Neuronal stem cell (in vitro differentiated cells): ENCODE measurements around the gene KRTAP1-5.

Experiments
- DNase-seq: peaks from one replicate; pipeline ENCODE4 v3.0.0-alpha.2; 2013; ENCODE audit warnings: low spot score
- H2AFZ ChIP-seq: one replicate; pipeline ENCODE4 v1.6.1; 2013; ENCODE audit warnings: mild to moderate bottlenecking, low read length, inconsistent platforms
- H2AK5ac ChIP-seq: 2 replicates; pipeline ENCODE4 v1.6.1; 2013; ENCODE audit warnings: low read depth, mild to moderate bottlenecking, inconsistent platforms, low read length, moderate library complexity, mixed read lengths
- H2BK120ac ChIP-seq: 2 replicates; pipeline ENCODE4 v1.6.1; 2013; ENCODE audit warnings: low read depth, mild to moderate bottlenecking, inconsistent platforms, low read length, moderate library complexity, mixed read lengths
- H2BK12ac ChIP-seq: one replicate; pipeline ENCODE4 v1.6.1; 2013; ENCODE audit warnings: low read length, inconsistent platforms
- H2BK15ac ChIP-seq: 2 replicates; pipeline ENCODE4 v1.6.1; 2013; ENCODE audit warnings: mild to moderate bottlenecking, low read length, inconsistent platforms, mixed read lengths
- H2BK5ac ChIP-seq: one replicate; pipeline ENCODE4 v1.6.1; 2013; ENCODE audit warnings: inconsistent platforms, mild to moderate bottlenecking, low read length, moderate library complexity
- H3K14ac ChIP-seq: one replicate; pipeline ENCODE4 v1.6.1; 2013; ENCODE audit warnings: low read length, inconsistent platforms
- H3K18ac ChIP-seq: 2 replicates; pipeline ENCODE4 v1.6.1; 2013; ENCODE audit warnings: low read length, inconsistent platforms
- H3K23ac ChIP-seq: 2 replicates; pipeline ENCODE4 v1.6.1; 2013; ENCODE audit warnings: low read depth, mild to moderate bottlenecking, mixed read lengths, low read length, inconsistent platforms; ENCODE audit not compliant: poor library complexity
- H3K27ac ChIP-seq: replicated peaks from 3 replicates; pipeline ENCODE4 v1.5.1; 2013; ENCODE audit warnings: low read length, inconsistent platforms
- H3K27me3 ChIP-seq, 3 experiments: 2 replicates each; pipeline ENCODE4 v1.6.1; 2013; ENCODE audit warnings: low read length in 3 of 3, mild to moderate bottlenecking in 2 of 3, inconsistent platforms in 1 of 3, low read depth in 1 of 3, mixed read lengths in 1 of 3, moderate library complexity in 1 of 3; ENCODE audit not compliant: control insufficient read depth in 3 of 3, insufficient read depth in 3 of 3
- H3K36me3 ChIP-seq, 2 donors: replicated peaks in 1 of 2; 2 replicates each; pipeline ENCODE4 v1.6.1; 2013; ENCODE audit warnings: low read length in 2 of 2; ENCODE audit not compliant: control insufficient read depth in 2 of 2, insufficient read depth in 2 of 2
- H3K4ac ChIP-seq: 2 replicates; pipeline ENCODE4 v1.6.1; 2013; ENCODE audit warnings: inconsistent platforms, mild to moderate bottlenecking, low read length, moderate library complexity
- H3K4me1 ChIP-seq, 2 donors: 1 replicate in 1 of 2; 2 replicates in 1 of 2; pipeline ENCODE4 v1.6.1; 2013; ENCODE audit warnings: low read length in 2 of 2, low read depth in 1 of 2; ENCODE audit not compliant: control insufficient read depth in 2 of 2, insufficient read depth in 1 of 2
- H3K4me2 ChIP-seq: one replicate; pipeline ENCODE4 v1.6.1; 2013; ENCODE audit warnings: mild to moderate bottlenecking, low read length, inconsistent platforms; ENCODE audit not compliant: insufficient read depth, poor library complexity, severe bottlenecking
- H3K4me3 ChIP-seq, 2 donors: 2 replicates each; pipeline ENCODE4 v1.5.1; 2013; ENCODE audit warnings: low read length in 2 of 2, mild to moderate bottlenecking in 2 of 2, inconsistent platforms in 1 of 2, moderate library complexity in 1 of 2
- H3K79me1 ChIP-seq: one replicate; pipeline ENCODE4 v1.6.1; 2013; ENCODE audit warnings: low read depth, mild to moderate bottlenecking, inconsistent platforms, low read length, moderate library complexity
- H3K9ac ChIP-seq: one replicate; pipeline ENCODE4 v1.6.1; 2013; ENCODE audit warnings: mild to moderate bottlenecking, low read depth, low read length, inconsistent platforms; ENCODE audit not compliant: poor library complexity
- H3K9me3 ChIP-seq, 2 donors: replicated peaks in 1 of 2; 2 replicates each; pipeline versions ENCODE3 to v1.6.1; 2013; ENCODE audit warnings: low read length in 2 of 2, mild to moderate bottlenecking in 2 of 2, inconsistent platforms in 1 of 2, low read depth in 1 of 2, mixed read lengths in 1 of 2, moderate library complexity in 1 of 2; ENCODE audit not compliant: control insufficient read depth in 2 of 2, insufficient read depth in 1 of 2
- H4K8ac ChIP-seq: one replicate; pipeline ENCODE4 v1.6.1; 2013; ENCODE audit warnings: low read depth, mild to moderate bottlenecking, inconsistent platforms, low read length, moderate library complexity
- H4K91ac ChIP-seq: one replicate; pipeline ENCODE4 v1.6.1; 2013; ENCODE audit warnings: low read length, low read depth, mild to moderate bottlenecking, inconsistent platforms; ENCODE audit not compliant: poor library complexity
- WGBS, 2 donors: extraction: QIAGEN DNeasy Blood & Tissue Kit; methylation state at CpG; one replicate each; pipeline ENCODE4 v1.1.7; 2013; ENCODE audit warnings: missing lambda C conversion rate in 2 of 2, mixed read lengths in 1 of 2; ENCODE audit not compliant: insufficient read length in 2 of 2, insufficient replicate concordance in 1 of 2; ENCODE audit errors: extremely low coverage in 2 of 2; 5-methylcytosine and 5-hydroxymethylcytosine counted together

Gene KRTAP1-5

DNA sequence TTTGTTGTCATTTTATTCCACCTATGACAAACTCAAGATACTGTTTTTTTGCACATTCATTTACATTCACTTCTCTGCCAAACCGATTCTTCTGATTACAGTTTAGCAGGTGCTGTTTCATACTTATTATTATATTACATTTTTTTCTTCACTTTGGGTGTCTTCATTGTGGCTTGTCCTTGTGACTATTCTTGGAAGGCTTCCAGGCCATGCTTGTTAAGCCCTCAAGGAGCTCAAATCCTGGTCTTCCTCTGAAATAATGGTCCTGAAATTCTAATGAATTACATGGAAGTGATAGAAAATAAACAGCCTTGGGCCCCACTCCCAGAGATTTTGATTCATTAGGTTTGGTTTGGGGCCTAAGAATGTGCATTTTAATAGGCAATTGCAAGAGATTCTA is 37.3 kb upstream of the KRTAP1-5 start:
- Histone ChIP-seq H2BK5ac (no peak overlapping the region), H3K9ac (no peak overlapping the region), H2BK120ac (no peak overlapping the region), H2BK12ac (no peak overlapping the region), H3K36me3 (no peaks in the 10 kb centered on the region), H3K4me1 (peaks cover 0 to 2% of the 10 kb centered on the region in 2 donors), H4K91ac (no peak overlapping the region), H3K27ac (no peak overlapping the region), H4K8ac (no peak overlapping the region), H3K9me3 (no peaks in the 10 kb centered on the region), H3K14ac (no peak overlapping the region), H3K4me3 (no peak overlapping the region), H3K79me1 (no peaks in the 10 kb centered on the region), H2AFZ (no peak overlapping the region), H2AK5ac (no peak overlapping the region), H3K18ac (no peak overlapping the region), H3K23ac (no peak overlapping the region), H3K4ac (no peak overlapping the region), H3K27me3 (no peaks in the 10 kb centered on the region), H3K4me2 (no peak overlapping the region), H2BK15ac (no peak overlapping the region)
- DNase-seq, result no peak
- no CpG with 5 or more reads among the region's 1 CpG for WGBS, 2 donors

- Histone ChIP-seq H3K36me3 (no peaks in the 10 kb centered on the region), H3K9ac (no peak overlapping the region), H2BK15ac (no peak overlapping the region), H3K9me3 (no peaks in the 10 kb centered on the region), H2BK5ac (no peak overlapping the region), H2AK5ac (no peak overlapping the region), H3K18ac (no peak overlapping the region), H4K91ac (no peak overlapping the region), H3K79me1 (no peaks in the 10 kb centered on the region), H2BK12ac (no peak overlapping the region), H2AFZ (no peak overlapping the region), H3K4ac (no peak overlapping the region), H4K8ac (no peak overlapping the region), H3K23ac (no peak overlapping the region), H3K27ac (no peak overlapping the region), H2BK120ac (no peak overlapping the region), H3K4me3 (no peak overlapping the region), H3K27me3 (no peaks in the 10 kb centered on the region), H3K4me1 (peaks cover 0 to 2% of the 10 kb centered on the region in 2 donors), H3K4me2 (no peak overlapping the region), H3K14ac (no peak overlapping the region)
- WGBS, 2 donors, result no CpG with 5 or more reads among the region's 4 CpGs
- no peak for DNase-seq
Observed at GRCh38 chr17:41063449-41063848, 36.4 kb upstream of the KRTAP1-5 start.

- no peak overlapping the region for H2AFZ ChIP-seq
- H2AK5ac ChIP-seq, result no peak overlapping the region
- no peak overlapping the region for H3K14ac ChIP-seq
- no peak overlapping the region for H4K8ac ChIP-seq
- H3K27ac ChIP-seq, result no peak overlapping the region
- no peaks in the 10 kb centered on the region for H3K36me3 ChIP-seq
- no peak overlapping the region for H2BK12ac ChIP-seq
- no peak overlapping the region for H2BK15ac ChIP-seq
- H3K18ac ChIP-seq, result no peak overlapping the region
- H4K91ac ChIP-seq, result no peak overlapping the region
- peaks cover 0 to 2% of the 10 kb centered on the region in 2 donors for H3K4me1 ChIP-seq
- no peak overlapping the region for H3K4ac ChIP-seq
- no peak overlapping the region for H3K9ac ChIP-seq
- no peak overlapping the region for H3K23ac ChIP-seq
- no peaks in the 10 kb centered on the region for H3K79me1 ChIP-seq
- no peak for DNase-seq
- H2BK120ac ChIP-seq, result no peak overlapping the region
- H3K4me2 ChIP-seq, result no peak overlapping the region
- WGBS, 2 donors, result no CpG with 5 or more reads among the region's 1 CpG
- no peaks in the 10 kb centered on the region for H3K9me3 ChIP-seq
- no peak overlapping the region for H2BK5ac ChIP-seq
- no peak overlapping the region for H3K4me3 ChIP-seq
- H3K27me3 ChIP-seq, result no peaks in the 10 kb centered on the region
Observed at GRCh38 chr17:41061964-41062363, 35.0 kb upstream of the KRTAP1-5 start.

GRCh38 chr17:41060052-41060604 is 33.1 kb upstream of the KRTAP1-5 start, which contains the start of gene KRTAP2-3:
Gene KRTAP2-3, minus strand, starts transcription at chr17:41060114. Its CDS starts 64 bp downstream, at chr17:41060050.
- Histone ChIP-seq H2BK120ac (no peak within 1 kb of the TSS), H3K79me1 (no peaks in the 10 kb centered on the region), H3K27me3 (no peaks in the 10 kb centered on the region), H3K4me1 (peaks cover 0 to 2% of the 10 kb centered on the region in 2 donors), H2AK5ac (no peak within 1 kb of the TSS), H3K9me3 (peaks cover 0 to 2% of the 10 kb centered on the region in 2 donors), H3K18ac (no peak within 1 kb of the TSS), H2BK12ac (no peak within 1 kb of the TSS), H3K23ac (no peak within 1 kb of the TSS), H2AFZ (no peak within 1 kb of the TSS), H3K4ac (no peak within 1 kb of the TSS), H4K91ac (no peak within 1 kb of the TSS), H2BK5ac (no peak within 1 kb of the TSS), H3K9ac (no peak within 1 kb of the TSS), H3K36me3 (no peaks in the 10 kb centered on the region), H3K4me3 (no peak within 1 kb of the TSS), H3K4me2 (no peak within 1 kb of the TSS), H2BK15ac (no peak within 1 kb of the TSS), H4K8ac (no peak within 1 kb of the TSS), H3K27ac (no peak within 1 kb of the TSS), H3K14ac (no peak within 1 kb of the TSS)
- DNase-seq, result no peak
- WGBS, 2 donors, result no CpG with 5 or more reads among the region's 6 CpGs
